ENCODE measurements around the gene KCNQ5. TPM values are rescaled to one million over a fixed set of nuclear protein-coding genes. Genes with fewer than 3 reads are reported as not detected.

Gene KCNQ5
- total RNA-seq, 6 experiments from 2014 or later, result 16.3 to 35.5 (median 20.2) TPM

- peak; percentile 74 for DNase-seq
- Mint-ChIP-seq H3K36me3 (ENCODE audit: low read depth) (peaks cover 11% of the 10 kb centered on the region; the same call in 1 of the 2 replicates), H3K27me3 (ENCODE audit: insufficient read depth) (no peaks in the 10 kb centered on the region), H3K4me3 (no peak overlapping the region), H3K9me3 (no peaks in the 10 kb centered on the region), H3K4me1 (ENCODE audit: low read depth) (peaks cover 56% of the 10 kb centered on the region), H3K27ac (peak overlapping the region; percentile 34; the same call in 1 of the 2 replicates)
- no peak for TF ChIP-seq CTCF (IDR thresholded peaks at IDR 0.05)
Measured at GRCh38 chr6:73024598-73024997, 402.7 kb downstream of the KCNQ5 start.

- DNase-seq, result no peak
- Mint-ChIP-seq H3K9me3 (no peaks in the 10 kb centered on the region), H3K4me1 (ENCODE audit: low read depth) (peaks cover 82% of the 10 kb centered on the region), H3K36me3 (ENCODE audit: low read depth) (peaks cover 6% of the 10 kb centered on the region; the same call in 1 of the 2 replicates), H3K27ac (no peak overlapping the region), H3K27me3 (ENCODE audit: insufficient read depth) (no peaks in the 10 kb centered on the region), H3K4me3 (no peak overlapping the region)
- TF ChIP-seq CTCF (IDR thresholded peaks at IDR 0.05), result no peak
Measured at GRCh38 chr6:73027691-73028090, 405.8 kb downstream of the KCNQ5 start.

- no peaks in the 10 kb centered on the region for H3K9me3 Mint-ChIP-seq
- peaks cover 82% of the 10 kb centered on the region for H3K4me1 Mint-ChIP-seq (ENCODE audit: low read depth)
- TF ChIP-seq CTCF (IDR thresholded peaks at IDR 0.05), result no peak
- no peak for DNase-seq
- H3K4me3 Mint-ChIP-seq, result no peak overlapping the region
- H3K27ac Mint-ChIP-seq, result no peak overlapping the region
- H3K36me3 Mint-ChIP-seq (ENCODE audit: low read depth), result 0 out of 2 replicates have a peak, but pooled peaks cover under 1% of the 10 kb centered on the region
- no peaks in the 10 kb centered on the region for H3K27me3 Mint-ChIP-seq (ENCODE audit: insufficient read depth)
Measured at GRCh38 chr6:73028124-73028766, 406.4 kb downstream of the KCNQ5 start.

GRCh38 chr6:73028893-73029450 is 407.1 kb downstream of the KCNQ5 start:
- Mint-ChIP-seq H3K27me3 (ENCODE audit: insufficient read depth) (no peaks in the 10 kb centered on the region), H3K4me1 (ENCODE audit: low read depth) (peaks cover 85% of the 10 kb centered on the region), H3K9me3 (no peaks in the 10 kb centered on the region), H3K4me3 (no peak overlapping the region), H3K27ac (no peak overlapping the region), H3K36me3 (ENCODE audit: low read depth) (no peaks in the 10 kb centered on the region)
- no peak for TF ChIP-seq CTCF (IDR thresholded peaks at IDR 0.05)
- DNase-seq, result no peak

GRCh38 chr6:73030257-73030656 is 408.4 kb downstream of the KCNQ5 start:
- Mint-ChIP-seq H3K4me1 (ENCODE audit: low read depth) (peaks cover 76% of the 10 kb centered on the region), H3K27ac (peak overlapping the region; percentile 20; the same call in 1 of the 2 replicates), H3K36me3 (ENCODE audit: low read depth) (no peaks in the 10 kb centered on the region), H3K27me3 (ENCODE audit: insufficient read depth) (no peaks in the 10 kb centered on the region), H3K9me3 (no peaks in the 10 kb centered on the region), H3K4me3 (no peak overlapping the region)
- no peak for DNase-seq
- TF ChIP-seq CTCF (IDR thresholded peaks at IDR 0.05), result no peak

Measured in HFFc6 (cell line).